SK-N-SH treated with all-trans-retinoic acid at 6 μM for 48 hours (cell line): Measurements from ENCODE around the gene PDCD11.

Experiments
- ARNTL ChIP-seq: fragments of 450-650 bp; formaldehyde crosslinking; IDR thresholded peaks from 2 replicates; pipeline ENCODE4 v1.5.0; 2020; ENCODE audit warnings: low read depth, mild to moderate bottlenecking, moderate library complexity, borderline replicate concordance
- CSDC2 ChIP-seq: fragments of 250-450 bp; sonication (Bioruptor Pico); IDR thresholded peaks from 2 replicates; pipeline ENCODE4 v1.5.0; 2020; ENCODE audit warnings: mild to moderate bottlenecking, moderate library complexity
- ISL1 ChIP-seq: fragments of 250-450 bp; sonication (Bioruptor Pico); IDR thresholded peaks from 2 replicates; pipeline ENCODE4 v2.1.2; 2022; ENCODE audit warnings: mild to moderate bottlenecking, moderate library complexity
- PPARA ChIP-seq: fragments of 250-450 bp; sonication (Bioruptor Pico); IDR thresholded peaks from 2 replicates; pipeline ENCODE4 v1.5.0; 2020; ENCODE audit warnings: mild to moderate bottlenecking, borderline replicate concordance
- RARB ChIP-seq: fragments of 250-450 bp; sonication (Bioruptor Pico); IDR thresholded peaks from 2 replicates; pipeline ENCODE4 v1.8.0; 2021; ENCODE audit warnings: mild to moderate bottlenecking, moderate library complexity
- TCF4 ChIP-seq: fragments of 250-450 bp; sonication (Bioruptor Pico); IDR thresholded peaks from 2 replicates; pipeline ENCODE4 v1.8.0; 2021; ENCODE audit warnings: mild to moderate bottlenecking, moderate library complexity, borderline replicate concordance
- TOX ChIP-seq: fragments of 250-450 bp; sonication (Bioruptor Pico); IDR thresholded peaks from 2 replicates; pipeline ENCODE4 v1.8.0; 2021; ENCODE audit warnings: mild to moderate bottlenecking, moderate library complexity, borderline replicate concordance
- ZFP30 ChIP-seq: fragments of 450-650 bp; formaldehyde crosslinking; IDR thresholded peaks from 2 replicates; pipeline ENCODE4 v1.5.0; 2022; ENCODE audit warnings: mild to moderate bottlenecking, moderate library complexity
- ZNF565 ChIP-seq: fragments of 450-650 bp; formaldehyde crosslinking; conservative IDR thresholded peaks from 2 replicates; pipeline ENCODE4 v1.5.0; 2020; ENCODE audit warnings: low read depth, mild to moderate bottlenecking, moderate library complexity
- ZNF70 ChIP-seq: fragments of 450-650 bp; formaldehyde crosslinking; IDR thresholded peaks from 2 replicates; pipeline ENCODE4 v1.5.0; 2020; ENCODE audit warnings: mild to moderate bottlenecking, moderate library complexity
- ZNF8 ChIP-seq: fragments of 450-650 bp; formaldehyde crosslinking; IDR thresholded peaks from 2 replicates; pipeline ENCODE4 v1.5.0; 2020; ENCODE audit warnings: mild to moderate bottlenecking, moderate library complexity
- TF ChIP-seq, protein P1 (sequence below): fragments of 250-450 bp; sonication (Bioruptor Pico); IDR thresholded peaks from 2 replicates; pipeline ENCODE4 v1.8.0; 2020; ENCODE audit warnings: mild to moderate bottlenecking, moderate library complexity, borderline replicate concordance
- TF ChIP-seq, protein P2 (sequence below): fragments of 250-450 bp; sonication (Bioruptor Pico); IDR thresholded peaks from 2 replicates; pipeline ENCODE4 v1.5.1; 2020; ENCODE audit warnings: low read depth, mild to moderate bottlenecking, moderate library complexity
- TF ChIP-seq, protein P3 (sequence below): fragments of 250-450 bp; sonication (Bioruptor Pico); IDR thresholded peaks from 2 replicates; pipeline ENCODE4 v1.5.1; 2021; ENCODE audit warnings: mild to moderate bottlenecking, moderate library complexity

DNA sequence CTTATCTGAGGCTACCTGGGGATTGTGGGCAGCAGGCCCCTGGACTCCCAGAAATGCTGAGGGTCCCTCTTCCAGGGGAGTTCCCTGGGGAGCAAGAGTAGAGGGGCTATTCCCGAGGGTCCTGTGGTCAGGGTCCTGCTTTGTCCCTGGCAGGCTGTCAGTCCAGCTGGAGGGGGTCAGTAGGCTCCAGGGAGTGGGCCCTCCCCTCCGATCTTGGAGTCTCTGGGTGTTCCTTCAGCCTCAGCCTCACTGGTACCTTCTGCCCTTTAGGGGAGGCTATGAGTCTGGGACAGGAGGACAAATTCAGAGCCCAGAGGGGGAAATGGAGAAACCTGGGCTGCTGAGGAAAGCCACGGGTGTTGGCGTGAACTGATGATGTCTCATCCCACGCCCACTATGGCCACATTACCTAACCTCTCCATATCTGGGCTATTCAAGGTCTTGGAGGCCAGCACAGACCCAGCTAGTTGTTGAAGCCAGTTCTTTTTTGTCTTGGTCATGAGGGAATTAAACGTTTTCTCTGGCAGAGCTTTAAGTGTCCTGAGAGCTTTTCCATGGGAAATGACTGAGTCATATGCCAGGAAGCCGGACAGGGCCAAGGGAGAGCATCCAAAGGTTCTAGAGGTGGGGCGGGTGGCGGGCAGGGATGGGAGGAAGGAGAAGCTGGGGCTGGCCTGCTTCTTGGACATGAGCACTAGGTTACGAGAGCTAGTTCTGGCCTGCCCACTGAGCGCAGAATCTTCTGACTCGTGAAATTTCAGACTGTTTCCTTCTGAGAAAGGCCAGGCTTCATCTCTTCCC lies 49.5 kb downstream of the PDCD11 start:
- TF ChIP-seq ZFP30 (CRISPR knock-in tag), result no peak
- no peak for TF ChIP-seq TOX (CRISPR knock-in tag)
- TF ChIP-seq ZNF565, result no peak
- no peak for TF ChIP-seq RARB
- TF ChIP-seq ZNF8 (CRISPR knock-in tag), result no peak
- no peak for TF ChIP-seq ZNF70 (CRISPR knock-in tag)
- TF ChIP-seq, protein P1, sequence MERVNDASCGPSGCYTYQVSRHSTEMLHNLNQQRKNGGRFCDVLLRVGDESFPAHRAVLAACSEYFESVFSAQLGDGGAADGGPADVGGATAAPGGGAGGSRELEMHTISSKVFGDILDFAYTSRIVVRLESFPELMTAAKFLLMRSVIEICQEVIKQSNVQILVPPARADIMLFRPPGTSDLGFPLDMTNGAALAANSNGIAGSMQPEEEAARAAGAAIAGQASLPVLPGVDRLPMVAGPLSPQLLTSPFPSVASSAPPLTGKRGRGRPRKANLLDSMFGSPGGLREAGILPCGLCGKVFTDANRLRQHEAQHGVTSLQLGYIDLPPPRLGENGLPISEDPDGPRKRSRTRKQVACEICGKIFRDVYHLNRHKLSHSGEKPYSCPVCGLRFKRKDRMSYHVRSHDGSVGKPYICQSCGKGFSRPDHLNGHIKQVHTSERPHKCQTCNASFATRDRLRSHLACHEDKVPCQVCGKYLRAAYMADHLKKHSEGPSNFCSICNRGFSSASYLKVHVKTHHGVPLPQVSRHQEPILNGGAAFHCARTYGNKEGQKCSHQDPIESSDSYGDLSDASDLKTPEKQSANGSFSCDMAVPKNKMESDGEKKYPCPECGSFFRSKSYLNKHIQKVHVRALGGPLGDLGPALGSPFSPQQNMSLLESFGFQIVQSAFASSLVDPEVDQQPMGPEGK (CRISPR knock-in tag), result no peak
- TF ChIP-seq CSDC2, result no peak
- TF ChIP-seq, protein P2, sequence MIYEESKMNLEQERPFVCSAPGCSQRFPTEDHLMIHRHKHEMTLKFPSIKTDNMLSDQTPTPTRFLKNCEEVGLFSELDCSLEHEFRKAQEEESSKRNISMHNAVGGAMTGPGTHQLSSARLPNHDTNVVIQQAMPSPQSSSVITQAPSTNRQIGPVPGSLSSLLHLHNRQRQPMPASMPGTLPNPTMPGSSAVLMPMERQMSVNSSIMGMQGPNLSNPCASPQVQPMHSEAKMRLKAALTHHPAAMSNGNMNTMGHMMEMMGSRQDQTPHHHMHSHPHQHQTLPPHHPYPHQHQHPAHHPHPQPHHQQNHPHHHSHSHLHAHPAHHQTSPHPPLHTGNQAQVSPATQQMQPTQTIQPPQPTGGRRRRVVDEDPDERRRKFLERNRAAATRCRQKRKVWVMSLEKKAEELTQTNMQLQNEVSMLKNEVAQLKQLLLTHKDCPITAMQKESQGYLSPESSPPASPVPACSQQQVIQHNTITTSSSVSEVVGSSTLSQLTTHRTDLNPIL (CRISPR knock-in tag), result no peak
- no peak for TF ChIP-seq PPARA (CRISPR knock-in tag)
- no peak for TF ChIP-seq ISL1
- TF ChIP-seq TCF4 (CRISPR knock-in tag), result no peak
- TF ChIP-seq, protein P3, sequence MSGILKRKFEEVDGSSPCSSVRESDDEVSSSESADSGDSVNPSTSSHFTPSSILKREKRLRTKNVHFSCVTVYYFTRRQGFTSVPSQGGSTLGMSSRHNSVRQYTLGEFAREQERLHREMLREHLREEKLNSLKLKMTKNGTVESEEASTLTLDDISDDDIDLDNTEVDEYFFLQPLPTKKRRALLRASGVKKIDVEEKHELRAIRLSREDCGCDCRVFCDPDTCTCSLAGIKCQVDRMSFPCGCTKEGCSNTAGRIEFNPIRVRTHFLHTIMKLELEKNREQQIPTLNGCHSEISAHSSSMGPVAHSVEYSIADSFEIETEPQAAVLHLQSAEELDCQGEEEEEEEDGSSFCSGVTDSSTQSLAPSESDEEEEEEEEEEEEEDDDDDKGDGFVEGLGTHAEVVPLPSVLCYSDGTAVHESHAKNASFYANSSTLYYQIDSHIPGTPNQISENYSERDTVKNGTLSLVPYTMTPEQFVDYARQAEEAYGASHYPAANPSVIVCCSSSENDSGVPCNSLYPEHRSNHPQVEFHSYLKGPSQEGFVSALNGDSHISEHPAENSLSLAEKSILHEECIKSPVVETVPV (CRISPR knock-in tag), result no peak
- no peak for TF ChIP-seq ARNTL
